ENCODE data around the gene DOK4.
A peak's percentile ranks its signal among the peaks of the same experiment; 100 is the strongest.

Gene DOK4

DNA sequence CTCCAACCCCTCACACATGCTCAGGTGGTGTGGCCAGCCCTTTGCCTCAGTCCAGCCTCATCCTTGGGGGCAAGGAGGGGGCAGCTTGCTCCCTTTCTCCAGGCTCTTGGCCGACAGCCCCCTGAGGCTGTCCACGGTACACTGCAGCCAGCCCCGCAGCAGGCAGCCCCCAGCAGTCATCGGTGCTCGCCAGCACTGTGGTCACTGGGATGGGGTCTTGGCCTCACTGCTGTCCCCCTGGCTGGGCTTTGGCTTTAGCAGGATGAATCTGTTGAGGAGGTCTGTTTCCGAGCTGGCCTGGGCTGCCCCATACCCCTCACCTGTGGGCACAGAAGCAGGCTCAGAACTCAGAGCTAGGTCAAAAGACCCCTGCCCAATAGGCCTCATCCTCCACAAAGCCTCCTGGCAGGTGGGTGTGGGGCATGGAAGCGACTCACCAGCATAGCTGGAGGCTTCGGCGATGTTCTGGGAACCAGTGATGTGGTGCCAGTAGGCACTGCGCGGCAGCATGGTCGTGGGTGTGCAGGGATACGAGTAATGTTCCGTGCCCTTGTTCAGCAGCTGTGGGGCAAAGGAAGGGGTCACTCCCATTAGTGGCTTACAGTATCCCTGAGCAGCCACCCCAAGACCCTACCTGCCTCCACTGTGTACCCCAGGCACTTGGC is 13.0 kb downstream of the DOK4 start:
- no peak for DNase-seq
- no peak for TF ChIP-seq GATA1 (IDR thresholded peaks at IDR 0.05; ENCODE audit: low read depth, low read length)
- TF ChIP-seq POLR2A (IDR thresholded peaks at IDR 0.05; ENCODE audit: low read length): peak; percentile 23

DNA sequence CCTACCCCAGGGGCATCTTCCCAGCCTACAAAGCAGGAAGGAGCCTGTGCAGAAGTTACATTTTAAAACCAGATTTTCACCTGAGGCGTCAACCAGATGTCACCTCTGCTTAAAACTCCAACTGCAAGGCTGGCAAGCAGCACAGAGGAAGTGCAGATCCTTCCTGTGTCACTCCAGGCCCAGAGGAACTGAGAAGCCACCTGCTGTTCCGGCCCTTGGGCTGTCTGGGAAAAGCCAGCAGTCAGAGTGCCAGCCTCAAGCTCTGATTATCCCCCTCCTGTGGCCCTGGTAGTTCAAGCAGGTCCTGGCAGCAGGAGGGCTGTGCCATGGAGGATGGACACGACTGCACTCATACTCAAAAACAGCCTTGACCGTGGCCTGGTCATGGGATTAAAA is 13.6 kb downstream of the DOK4 start:
- TF ChIP-seq POLR2A (IDR thresholded peaks at IDR 0.05; ENCODE audit: low read length): no peak
- no peak for TF ChIP-seq GATA1 (IDR thresholded peaks at IDR 0.05; ENCODE audit: low read depth, low read length)
- no peak for DNase-seq

DNA sequence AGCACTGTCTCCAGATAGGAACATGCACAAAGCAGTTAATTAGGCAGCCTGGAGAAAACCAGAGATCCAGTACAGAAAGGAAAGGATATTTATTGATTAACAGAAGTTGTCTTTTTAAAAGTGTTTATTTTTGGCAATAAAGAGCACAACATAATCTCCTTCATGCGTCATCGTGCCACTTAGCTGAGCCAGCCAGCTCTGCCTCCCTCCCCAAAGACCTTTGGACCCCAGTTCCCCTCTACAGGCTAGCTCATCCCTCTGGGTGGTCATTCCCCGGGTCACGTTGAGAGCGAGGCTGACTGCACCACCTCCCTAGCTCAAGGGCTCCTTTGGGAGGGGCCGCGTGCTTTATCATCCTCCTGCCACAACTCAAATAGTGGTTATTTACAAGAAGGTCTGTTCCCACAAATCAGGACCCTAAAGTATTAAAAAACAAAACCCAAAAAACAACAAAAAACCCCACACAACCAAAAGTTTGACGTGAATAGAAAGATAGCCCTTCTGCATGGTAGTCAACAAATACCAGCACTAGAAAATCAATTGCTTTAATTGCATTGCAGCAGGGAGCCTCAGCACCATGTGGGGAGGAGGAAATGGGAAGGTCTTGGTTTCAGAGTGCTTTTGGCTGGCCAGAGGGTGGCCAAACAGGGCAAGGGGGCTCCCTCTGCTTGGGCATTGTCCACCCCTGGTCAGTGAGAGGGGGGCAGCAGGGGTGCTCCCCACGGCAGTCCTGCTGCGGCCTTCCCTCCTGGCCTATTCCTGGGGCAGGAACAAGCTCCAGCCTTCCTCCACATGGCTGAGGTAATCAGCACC is 14.2 kb downstream of the DOK4 start:
- no peak for TF ChIP-seq GATA1 (IDR thresholded peaks at IDR 0.05; ENCODE audit: low read depth, low read length)
- TF ChIP-seq POLR2A (IDR thresholded peaks at IDR 0.05; ENCODE audit: low read length): no peak
- no peak for DNase-seq

DNA sequence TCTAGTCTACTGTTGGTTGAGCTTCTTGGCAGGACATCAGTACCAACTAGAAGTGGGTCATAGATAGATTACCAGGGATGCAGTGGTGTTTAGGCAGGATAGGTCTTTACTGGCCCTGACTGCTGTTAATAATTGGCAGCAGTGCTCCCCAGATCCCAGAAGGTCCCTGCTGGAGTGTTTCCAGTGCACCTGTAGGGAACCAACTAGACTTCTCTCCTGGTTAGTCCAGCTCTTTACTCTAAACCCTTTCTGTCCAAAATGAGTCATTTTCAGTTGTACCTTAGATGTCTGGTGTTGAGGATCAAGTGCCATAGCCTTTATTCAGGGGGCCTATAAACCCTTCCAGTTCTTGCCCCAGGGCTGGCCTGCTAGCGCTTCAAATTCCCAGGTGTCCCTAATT is 15.1 kb downstream of the DOK4 start:
- TF ChIP-seq GATA1 (IDR thresholded peaks at IDR 0.05; ENCODE audit: low read depth, low read length): no peak
- no peak for TF ChIP-seq POLR2A (IDR thresholded peaks at IDR 0.05; ENCODE audit: low read length)
- no peak for DNase-seq

DNA sequence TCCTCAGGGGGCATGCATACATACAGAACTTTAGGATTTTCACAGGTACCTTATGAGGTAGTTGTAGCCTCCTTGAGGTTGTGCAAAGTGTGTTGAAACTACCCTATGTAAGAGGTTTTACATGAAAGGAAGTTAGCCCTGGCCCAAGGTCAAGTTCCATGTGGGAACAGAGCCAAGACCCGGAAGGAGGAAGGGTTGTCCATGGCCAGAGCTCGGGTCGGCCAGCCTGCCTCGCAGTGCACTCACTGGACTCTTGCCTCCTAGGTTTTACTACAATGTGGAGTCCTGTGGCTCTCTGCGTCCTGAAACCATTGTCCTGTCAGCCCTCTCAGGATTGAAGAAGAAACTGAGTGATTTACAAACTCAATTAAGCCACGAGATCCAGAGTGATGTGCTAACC is 15.6 kb downstream of the DOK4 start:
- TF ChIP-seq POLR2A (IDR thresholded peaks at IDR 0.05; ENCODE audit: low read length) (no peak), GATA1 (IDR thresholded peaks at IDR 0.05; ENCODE audit: low read depth, low read length) (no peak)
- no peak for DNase-seq

DNA sequence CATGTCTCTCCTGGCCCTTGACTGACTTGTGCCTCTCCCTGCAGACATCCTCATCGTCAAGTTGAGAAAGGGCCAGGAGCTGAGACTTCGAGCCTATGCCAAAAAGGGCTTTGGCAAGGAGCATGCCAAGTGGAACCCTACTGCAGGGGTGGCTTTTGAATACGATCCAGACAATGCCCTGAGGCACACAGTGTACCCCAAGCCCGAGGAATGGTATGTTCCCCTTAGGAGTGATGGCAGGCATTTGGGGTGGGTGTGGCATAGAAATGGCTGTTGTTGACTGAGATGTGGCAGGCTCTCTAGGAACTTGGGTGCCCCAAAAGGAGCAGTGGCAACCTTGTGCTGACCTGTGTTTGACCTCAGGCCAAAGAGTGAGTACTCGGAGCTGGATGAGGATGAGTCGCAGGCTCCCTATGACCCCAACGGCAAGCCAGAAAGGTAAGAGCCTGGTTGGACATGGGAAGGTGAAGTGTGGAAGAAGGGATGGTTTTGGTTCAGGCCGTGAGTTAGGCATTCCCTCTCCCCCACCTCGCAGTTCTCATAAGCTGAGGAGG is 16.3 kb downstream of the DOK4 start:
- TF ChIP-seq GATA1 (IDR thresholded peaks at IDR 0.05; ENCODE audit: low read depth, low read length) (no peak), POLR2A (IDR thresholded peaks at IDR 0.05; ENCODE audit: low read length) (no peak)
- DNase-seq: no peak

DNA sequence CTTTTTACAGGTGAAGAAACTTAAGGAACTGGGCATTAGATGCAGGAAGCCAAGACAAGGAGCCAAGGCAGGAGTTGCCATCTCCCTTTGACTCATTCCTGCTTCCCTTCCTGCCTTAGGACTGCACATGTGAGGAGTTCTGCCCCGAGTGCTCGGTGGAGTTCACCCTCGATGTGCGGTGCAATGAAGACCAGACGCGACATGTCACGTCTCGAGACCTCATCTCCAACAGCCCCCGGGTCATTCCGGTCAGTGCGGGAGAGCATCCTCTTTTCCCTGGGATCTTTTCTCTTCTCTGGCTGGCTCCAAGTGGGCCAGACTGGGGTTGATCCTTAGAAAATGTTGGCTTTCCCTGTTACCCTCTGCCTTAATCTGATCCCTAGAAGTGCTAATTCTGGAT is 17.2 kb downstream of the DOK4 start:
- TF ChIP-seq GATA1 (IDR thresholded peaks at IDR 0.05; ENCODE audit: low read depth, low read length) (no peak), POLR2A (IDR thresholded peaks at IDR 0.05; ENCODE audit: low read length) (no peak)
- DNase-seq: no peak

DNA sequence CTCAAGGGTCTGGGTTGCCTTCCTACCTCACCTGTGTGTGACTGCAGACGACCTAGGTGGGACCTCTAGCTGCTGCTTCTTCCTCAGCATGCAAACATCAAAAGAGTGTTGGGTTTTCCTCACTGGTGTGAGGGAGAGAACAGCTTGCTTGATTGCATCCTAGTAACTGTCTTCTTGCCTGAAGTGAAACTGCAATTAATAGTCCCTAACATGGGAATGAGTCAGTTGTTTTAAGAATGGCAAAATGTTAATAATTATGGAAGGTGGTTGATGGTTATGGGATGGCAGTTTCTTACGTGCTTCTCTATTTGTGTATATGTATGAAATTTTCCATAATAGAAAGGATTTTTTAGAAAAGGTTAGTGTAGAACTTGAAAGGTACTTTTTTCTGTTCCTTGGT is 17.9 kb downstream of the DOK4 start:
- DNase-seq: no peak
- TF ChIP-seq POLR2A (IDR thresholded peaks at IDR 0.05; ENCODE audit: low read length) (no peak), GATA1 (IDR thresholded peaks at IDR 0.05; ENCODE audit: low read depth, low read length) (no peak)

DNA sequence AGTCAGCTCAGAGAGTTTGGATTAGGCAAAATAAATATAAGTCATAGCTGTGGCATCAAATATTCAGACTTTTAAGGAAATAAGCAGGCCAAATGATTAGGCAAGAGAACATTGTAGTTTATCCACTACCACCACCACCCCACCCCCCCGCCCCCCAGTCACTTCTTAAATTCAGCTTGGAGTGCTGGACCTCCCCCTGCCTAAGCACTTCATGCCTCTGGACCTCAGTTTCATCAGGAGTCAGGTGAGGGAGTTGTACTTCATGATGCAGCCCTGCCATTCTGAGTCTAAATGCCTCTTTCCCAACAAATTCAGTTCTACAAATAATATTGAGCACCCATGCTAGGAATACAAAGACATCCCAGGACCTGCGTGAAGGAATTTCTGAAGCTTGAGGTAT is 21.8 kb downstream of the DOK4 start:
- TF ChIP-seq GATA1 (IDR thresholded peaks at IDR 0.05; ENCODE audit: low read depth, low read length) (no peak), POLR2A (IDR thresholded peaks at IDR 0.05; ENCODE audit: low read length) (no peak)
- DNase-seq: no peak

DNA sequence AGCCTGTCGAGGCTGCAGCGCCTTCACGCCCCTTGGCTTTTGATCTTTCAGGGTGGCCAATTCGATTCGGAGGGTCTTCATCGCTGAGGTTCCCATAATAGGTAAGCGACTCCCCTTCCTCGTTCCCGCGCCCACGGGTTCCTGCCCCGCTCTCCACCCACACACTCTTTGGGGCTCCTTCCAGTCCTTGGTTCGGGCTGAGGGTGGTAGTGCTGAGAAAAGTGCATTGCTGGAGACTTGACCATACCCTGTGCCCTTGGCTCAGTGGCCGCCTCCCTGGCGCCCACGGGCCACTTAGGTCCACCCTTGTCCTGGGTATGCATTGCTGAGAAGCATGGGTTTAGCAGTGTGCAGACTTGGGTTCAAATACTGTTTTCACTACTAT is 23.3 kb downstream of the DOK4 start:
- TF ChIP-seq GATA1 (IDR thresholded peaks at IDR 0.05; ENCODE audit: low read depth, low read length) (no peak), POLR2A (IDR thresholded peaks at IDR 0.05; ENCODE audit: low read length) (no peak)
- DNase-seq: peak in 1 of 2 experiments; percentile 61

DNA sequence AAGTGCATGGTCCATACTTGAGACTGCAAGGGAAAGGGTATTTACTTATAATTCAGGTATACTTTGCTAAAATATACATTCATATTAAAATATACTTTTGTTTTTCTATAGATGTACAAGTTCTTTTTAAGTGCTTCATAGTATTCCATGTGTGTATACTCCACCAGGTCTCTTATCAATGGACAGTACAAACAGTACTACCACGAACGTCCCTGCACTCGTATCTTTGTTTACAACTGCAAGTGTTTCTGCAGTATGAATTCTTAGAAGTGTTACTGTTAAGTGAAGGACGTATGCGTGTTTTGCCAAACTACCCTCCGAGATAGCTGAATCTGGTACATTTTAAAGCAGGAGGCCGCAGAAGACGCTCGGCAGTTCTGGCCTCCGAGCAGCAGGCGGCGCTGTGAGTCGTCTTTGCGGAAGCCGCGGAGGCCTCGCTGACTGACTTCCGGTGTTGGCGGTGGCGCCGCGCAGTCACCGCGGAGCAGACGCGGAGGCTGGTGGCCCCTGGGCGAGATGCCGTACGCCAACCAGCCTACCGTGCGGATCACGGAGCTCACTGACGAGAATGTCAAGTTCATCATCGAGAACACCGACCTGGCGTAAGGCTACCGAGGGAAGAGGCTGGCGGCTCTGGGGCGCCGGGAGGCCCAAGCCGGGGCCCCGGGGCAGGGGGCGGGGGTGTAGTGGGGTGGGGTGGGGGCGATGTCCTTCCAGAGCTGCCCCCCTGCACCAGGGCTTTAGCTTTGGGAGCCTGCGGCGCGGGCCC is 23.9 kb downstream of the DOK4 start, which contains the start of gene POLR2C:
Gene POLR2C, plus strand, starts transcription at position 471 of the 769 bp plus-strand sequence. Its CDS starts 46 bp downstream, at position 517.
- TF ChIP-seq GATA1 (IDR thresholded peaks at IDR 0.05; ENCODE audit: low read depth, low read length) (no peak), POLR2A (IDR thresholded peaks at IDR 0.05; ENCODE audit: low read length) (peak; percentile 93)
- peak; percentile 93 to 95 for DNase-seq

DNA sequence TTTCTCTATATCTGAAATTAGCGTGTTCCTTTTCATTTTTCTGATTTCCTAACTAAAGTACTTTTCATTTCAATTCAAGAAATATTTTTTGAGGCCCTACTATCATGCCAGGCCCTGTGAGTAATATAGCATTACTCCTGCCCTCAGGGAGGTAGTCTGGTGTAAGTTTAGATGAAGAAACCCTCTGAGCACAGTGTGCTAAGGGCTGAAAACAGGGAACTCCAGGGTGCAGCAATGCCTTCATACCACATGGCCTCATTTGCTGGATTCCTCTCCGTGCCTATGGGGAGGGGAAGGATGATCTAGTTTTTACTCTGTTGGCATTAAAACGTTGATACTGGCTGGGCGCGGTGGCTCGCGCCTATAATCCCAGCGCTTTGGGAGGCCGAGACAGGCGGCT is 34.3 kb downstream of the DOK4 start:
- no peak for TF ChIP-seq POLR2A (IDR thresholded peaks at IDR 0.05; ENCODE audit: low read length)
- TF ChIP-seq GATA1 (IDR thresholded peaks at IDR 0.05; ENCODE audit: low read depth, low read length): no peak
- DNase-seq: no peak

DNA sequence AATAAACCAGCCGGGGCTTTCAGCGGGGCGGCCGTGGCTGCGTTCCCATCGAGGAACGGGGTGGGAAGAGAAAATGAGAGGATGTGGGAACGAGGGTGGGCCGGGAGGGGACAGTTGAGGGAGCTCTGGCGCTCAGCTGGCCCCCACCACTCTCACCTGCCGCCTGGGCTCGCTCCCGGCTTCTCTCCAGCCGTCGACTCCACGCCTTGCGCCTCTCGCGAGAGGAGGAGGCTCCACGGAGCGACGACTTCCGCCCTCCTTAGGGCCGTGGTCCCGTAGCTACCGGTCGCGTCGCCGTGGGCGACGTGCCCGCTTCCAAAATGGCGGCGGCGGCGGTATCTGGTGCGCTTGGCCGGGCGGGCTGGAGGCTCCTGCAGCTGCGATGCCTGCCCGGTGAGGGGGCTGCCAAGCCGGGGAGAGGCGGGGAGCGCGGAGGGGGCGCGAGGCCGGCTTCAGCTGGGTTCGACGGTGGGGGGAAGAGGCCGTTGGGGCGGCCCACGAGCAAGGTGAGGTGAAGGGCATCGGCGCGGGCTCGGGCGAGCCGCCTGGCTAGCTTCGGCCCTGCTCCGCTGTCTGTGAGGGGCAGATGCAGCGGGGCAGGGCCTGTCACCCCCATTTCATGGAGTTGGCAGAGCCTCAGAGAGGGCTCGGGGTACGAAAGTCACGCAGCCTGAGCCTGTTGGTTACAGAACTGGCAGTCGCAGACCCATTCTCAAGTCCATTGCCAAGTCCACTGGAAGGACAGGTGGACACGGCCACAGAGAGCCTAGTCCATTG is 38.9 kb downstream of the DOK4 start, which contains the start of the genes CIAPIN1 and COQ9:
Gene CIAPIN1, minus strand, starts transcription at position 200 of the 777 bp plus-strand sequence. CDS start 6,457 bp downstream, outside the sequence.
Gene COQ9, plus strand, starts transcription at position 294 of the 777 bp plus-strand sequence. Its CDS starts 27 bp downstream, at position 321.
- peak; percentile 86 for TF ChIP-seq POLR2A (IDR thresholded peaks at IDR 0.05; ENCODE audit: low read length)
- no peak for TF ChIP-seq GATA1 (IDR thresholded peaks at IDR 0.05; ENCODE audit: low read depth, low read length)
- peak; percentile 94 to 96 for DNase-seq
